ENCODE data around the gene JMJD4. TPM values are rescaled to one million over a fixed set of nuclear protein-coding genes. Genes with fewer than 3 reads are reported as not detected.

The JMJD4 gene
- 23.4 and 23.8 TPM in 2 replicates for total RNA-seq (2014; rRNA removed; shearing (Covaris generic))

GRCh38 chr1:227734856-227735538 lies at the start of gene JMJD4, which contains the start of gene SNAP47:
Gene JMJD4 (minus strand): TSS chr1:227735302. CDS start chr1:227735273, 29 bp downstream.
Gene SNAP47 (plus strand): TSS chr1:227735435. CDS start chr1:227747737, 12,302 bp downstream.
- H3K4me3 ChIP-seq = peak within 1 kb of the TSS; percentile 90
- H3K36me3 ChIP-seq = peaks cover 17% of the 10 kb centered on the region; the same call in 1 of the 2 replicates
- no peaks in the 10 kb centered on the region for H3K27me3 ChIP-seq
- no peaks in the 10 kb centered on the region for H3K4me1 ChIP-seq
- no peaks in the 10 kb centered on the region for H3K9me3 ChIP-seq (replicated peaks)
- H3K27ac ChIP-seq = peak within 1 kb of the TSS; percentile 61
- DNase-seq = peak; percentile 95

GRCh38 chr1:227782226-227782625 lies 47.1 kb upstream of the JMJD4 start:
- Histone ChIP-seq H3K9me3 (replicated peaks) (no peaks in the 10 kb centered on the region), H3K4me1 (peaks cover 8% of the 10 kb centered on the region), H3K27ac (no peak overlapping the region), H3K36me3 (peaks cover 5% of the 10 kb centered on the region; the same call in 1 of the 2 replicates), H3K4me3 (no peak overlapping the region), H3K27me3 (no peaks in the 10 kb centered on the region)
- no peak for DNase-seq

GRCh38 chr1:227781314-227781930 lies 46.3 kb upstream of the JMJD4 start:
- Histone ChIP-seq H3K36me3 (peaks cover 5% of the 10 kb centered on the region; the same call in 1 of the 2 replicates), H3K4me3 (no peak overlapping the region), H3K27me3 (no peaks in the 10 kb centered on the region), H3K27ac (no peak overlapping the region), H3K9me3 (replicated peaks) (no peaks in the 10 kb centered on the region), H3K4me1 (peaks cover 15% of the 10 kb centered on the region)
- peak in 1 of 2 experiments; percentile 2 for DNase-seq

GRCh38 chr1:227780101-227781044 lies 45.3 kb upstream of the JMJD4 start:
- Histone ChIP-seq H3K27me3 (no peaks in the 10 kb centered on the region), H3K4me1 (peaks cover 24% of the 10 kb centered on the region), H3K36me3 (peaks cover 5% of the 10 kb centered on the region; the same call in 1 of the 2 replicates), H3K4me3 (no peak overlapping the region), H3K27ac (no peak overlapping the region), H3K9me3 (replicated peaks) (no peaks in the 10 kb centered on the region)
- peak in 1 of 2 experiments; percentile 2 for DNase-seq

GRCh38 chr1:227779685-227780084 lies 44.6 kb upstream of the JMJD4 start:
- H3K9me3 ChIP-seq (replicated peaks) = no peaks in the 10 kb centered on the region
- H3K27me3 ChIP-seq = no peaks in the 10 kb centered on the region
- peaks cover 5% of the 10 kb centered on the region; the same call in 1 of the 2 replicates for H3K36me3 ChIP-seq
- H3K27ac ChIP-seq = no peak overlapping the region
- H3K4me1 ChIP-seq = peaks cover 30% of the 10 kb centered on the region
- DNase-seq = no peak
- H3K4me3 ChIP-seq = no peak overlapping the region

GRCh38 chr1:227779021-227779441 lies 43.9 kb upstream of the JMJD4 start:
- Histone ChIP-seq H3K9me3 (replicated peaks) (no peaks in the 10 kb centered on the region), H3K27ac (no peak overlapping the region), H3K27me3 (no peaks in the 10 kb centered on the region), H3K36me3 (peaks cover 5% of the 10 kb centered on the region; the same call in 1 of the 2 replicates), H3K4me3 (no peak overlapping the region), H3K4me1 (peaks cover 30% of the 10 kb centered on the region)
- no peak for DNase-seq

GRCh38 chr1:227778401-227778947 lies 43.4 kb upstream of the JMJD4 start:
- H3K9me3 ChIP-seq (replicated peaks) = no peaks in the 10 kb centered on the region
- no peak overlapping the region for H3K27ac ChIP-seq
- peaks cover 5% of the 10 kb centered on the region; the same call in 1 of the 2 replicates for H3K36me3 ChIP-seq
- DNase-seq = no peak
- no peaks in the 10 kb centered on the region for H3K27me3 ChIP-seq
- H3K4me3 ChIP-seq = no peak overlapping the region
- peaks cover 30% of the 10 kb centered on the region for H3K4me1 ChIP-seq

- H3K9me3 ChIP-seq (replicated peaks) = no peaks in the 10 kb centered on the region
- H3K4me3 ChIP-seq = no peak overlapping the region
- peaks cover 31% of the 10 kb centered on the region for H3K4me1 ChIP-seq
- peaks cover under 1% of the 10 kb centered on the region; the same call in 1 of the 2 replicates for H3K36me3 ChIP-seq
- H3K27me3 ChIP-seq = no peaks in the 10 kb centered on the region
- no peak for DNase-seq
- peak overlapping the region; percentile 81 for H3K27ac ChIP-seq
Observed at GRCh38 chr1:227777646-227778045, 42.5 kb upstream of the JMJD4 start.

- Histone ChIP-seq H3K27ac (peak overlapping the region; percentile 81), H3K4me1 (peaks cover 36% of the 10 kb centered on the region), H3K9me3 (replicated peaks) (no peaks in the 10 kb centered on the region), H3K4me3 (no peak overlapping the region), H3K27me3 (no peaks in the 10 kb centered on the region), H3K36me3 (no peaks in the 10 kb centered on the region)
- DNase-seq = no peak
Observed at GRCh38 chr1:227777156-227777555, 42.1 kb upstream of the JMJD4 start.

GRCh38 chr1:227776331-227776771 lies 41.2 kb upstream of the JMJD4 start:
- peak; percentile 80 to 81 for DNase-seq
- Histone ChIP-seq H3K9me3 (replicated peaks) (no peaks in the 10 kb centered on the region), H3K27me3 (no peaks in the 10 kb centered on the region), H3K36me3 (no peaks in the 10 kb centered on the region), H3K27ac (peak overlapping the region; percentile 81), H3K4me3 (no peak overlapping the region), H3K4me1 (peaks cover 36% of the 10 kb centered on the region)

- Histone ChIP-seq H3K9me3 (replicated peaks) (no peaks in the 10 kb centered on the region), H3K27ac (peak overlapping the region; percentile 81), H3K4me1 (peaks cover 36% of the 10 kb centered on the region), H3K4me3 (no peak overlapping the region), H3K27me3 (no peaks in the 10 kb centered on the region), H3K36me3 (no peaks in the 10 kb centered on the region)
- no peak for DNase-seq
Observed at GRCh38 chr1:227775841-227776240, 40.7 kb upstream of the JMJD4 start.

GRCh38 chr1:227774821-227775661 lies 39.9 kb upstream of the JMJD4 start:
- H3K36me3 ChIP-seq = peaks cover 6% of the 10 kb centered on the region
- peak overlapping the region; percentile 81 for H3K27ac ChIP-seq
- no peak for DNase-seq
- no peaks in the 10 kb centered on the region for H3K9me3 ChIP-seq (replicated peaks)
- H3K4me1 ChIP-seq = peaks cover 36% of the 10 kb centered on the region
- no peak overlapping the region for H3K4me3 ChIP-seq
- no peaks in the 10 kb centered on the region for H3K27me3 ChIP-seq

GRCh38 chr1:227774051-227774731 lies 39.1 kb upstream of the JMJD4 start:
- no peaks in the 10 kb centered on the region for H3K9me3 ChIP-seq (replicated peaks)
- no peak overlapping the region for H3K4me3 ChIP-seq
- no peaks in the 10 kb centered on the region for H3K27me3 ChIP-seq
- no peak for DNase-seq
- H3K4me1 ChIP-seq = peaks cover 36% of the 10 kb centered on the region
- no peak overlapping the region for H3K27ac ChIP-seq
- peaks cover 8% of the 10 kb centered on the region for H3K36me3 ChIP-seq
